Right hindlimb (tissue), 1 donor: Measurements from ENCODE around the gene ACACA.

ENCODE experiments used
- DNase-seq: peaks from one replicate; pipeline ENCODE4 v3.0.0-alpha.2; 2018

Gene ACACA

DNA sequence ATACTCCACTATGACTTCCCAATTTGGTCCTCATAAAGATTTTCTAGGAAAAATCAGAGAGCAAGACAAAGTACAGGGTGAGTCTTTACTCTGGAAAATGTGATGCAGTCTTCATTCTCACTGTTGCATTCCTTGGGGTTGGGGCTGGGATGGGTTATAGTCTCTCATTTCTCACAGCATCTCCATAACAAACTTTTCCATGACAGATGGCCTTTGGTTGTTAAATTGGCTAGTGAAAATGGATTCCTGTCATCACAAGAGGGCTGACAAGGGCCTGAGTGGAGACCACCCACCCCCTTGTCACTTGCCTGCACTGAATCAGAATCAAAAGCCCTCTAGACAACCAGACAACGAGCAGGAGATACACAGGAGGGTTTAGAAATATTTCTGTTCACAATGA lies 283.2 kb downstream of the ACACA start:
- DNase-seq, result peak; percentile 21

DNA sequence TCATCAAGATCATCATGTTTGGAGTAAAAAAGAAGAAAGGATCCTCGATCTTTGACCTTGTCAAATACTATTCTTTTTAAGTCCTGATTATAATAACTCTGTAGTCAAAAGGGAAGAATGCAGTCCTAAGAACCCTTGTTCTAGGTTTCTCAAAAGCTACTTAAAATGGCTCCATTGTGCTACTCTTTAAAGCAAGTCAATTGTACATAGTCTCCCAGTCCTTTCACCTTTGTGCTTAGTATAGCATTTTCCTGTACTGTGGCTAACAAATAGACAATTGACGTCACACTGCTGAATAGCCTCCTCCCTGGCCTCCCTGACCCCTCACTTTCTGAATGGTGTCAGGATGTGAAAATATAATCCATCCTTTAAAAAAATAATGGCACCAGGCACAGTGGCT lies 285.0 kb downstream of the ACACA start:
- no peak for DNase-seq

- no peak for DNase-seq
Observed at GRCh38 chr17:37118366-37119137, 288.1 kb downstream of the ACACA start.

DNA sequence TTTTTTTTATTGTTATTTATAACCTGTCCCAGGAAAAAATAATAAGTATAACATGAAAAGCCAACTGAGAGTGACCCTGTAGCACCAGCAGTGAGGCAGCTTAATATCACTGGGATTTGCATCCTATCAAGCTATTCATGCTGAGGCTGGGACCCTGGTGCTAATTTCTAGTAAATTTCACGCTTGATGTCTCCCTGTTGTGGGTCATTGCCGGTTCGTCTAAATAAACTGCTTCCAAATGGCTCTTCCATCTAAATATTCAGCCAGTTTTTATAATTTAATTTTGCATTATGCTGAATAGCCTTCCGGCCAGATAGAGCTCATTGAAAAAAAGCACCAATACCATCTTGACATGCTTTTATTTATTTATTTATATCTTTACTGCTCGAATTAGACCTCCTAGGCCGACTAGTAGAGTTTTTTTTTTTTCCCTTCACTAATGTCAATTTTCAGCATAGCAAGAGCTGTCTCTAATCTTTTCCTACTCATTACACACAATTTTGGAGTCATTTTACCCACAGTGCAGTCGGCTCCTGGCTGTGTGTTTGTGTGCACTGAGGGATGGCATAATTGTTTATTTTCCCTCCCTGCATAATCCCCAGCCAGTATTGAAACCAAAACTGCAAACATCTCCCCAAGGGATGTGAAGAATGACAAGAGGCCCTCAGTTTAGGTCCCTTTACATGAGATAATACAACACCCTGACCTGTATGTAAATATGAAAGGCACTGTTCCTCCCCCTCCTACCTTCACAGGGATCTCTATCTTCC lies 289.1 kb downstream of the ACACA start:
- no peak for DNase-seq

DNA sequence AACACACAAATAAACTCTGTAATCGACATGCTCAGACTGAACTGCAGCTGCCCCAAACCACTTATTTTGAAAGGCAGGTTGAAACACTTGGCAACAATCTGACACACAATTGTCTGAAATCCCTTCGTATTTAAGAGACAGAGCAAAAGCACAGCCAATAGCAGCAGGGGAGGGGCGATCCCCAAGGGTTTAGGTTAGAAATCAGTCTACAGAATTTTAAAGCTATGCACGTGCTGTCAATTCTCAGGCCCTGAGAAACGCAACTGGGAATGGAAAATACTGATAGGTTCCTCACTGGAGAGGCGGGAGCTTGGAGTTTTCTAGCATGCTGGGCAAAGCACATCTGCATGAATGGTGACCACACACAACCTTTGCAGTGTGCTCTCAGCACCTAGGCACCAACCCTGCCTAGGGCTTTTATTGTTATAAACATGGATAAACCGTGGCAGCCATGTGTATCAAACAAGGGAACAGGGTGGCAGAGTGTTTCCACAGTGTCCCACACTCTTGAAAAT lies 289.9 kb downstream of the ACACA start:
- DNase-seq, result no peak

DNA sequence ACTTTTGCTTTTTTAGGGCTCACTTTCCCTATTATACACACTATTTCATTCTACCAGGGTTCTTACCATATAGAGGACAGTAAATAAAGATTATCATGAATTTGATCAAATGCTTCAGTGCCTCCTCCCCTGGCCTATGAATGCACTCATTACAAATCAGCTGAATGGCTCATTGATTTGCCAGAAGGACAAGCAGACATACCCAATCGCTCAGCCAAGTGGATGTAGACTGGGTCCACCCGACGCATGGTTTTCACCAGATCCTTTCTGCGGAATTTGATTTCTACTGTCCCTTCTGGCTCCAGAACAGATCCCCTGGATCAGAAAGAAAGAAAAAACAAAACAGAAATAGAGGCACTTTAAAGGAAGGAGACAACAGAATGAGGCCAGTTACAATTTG lies 295.3 kb downstream of the ACACA start:
- DNase-seq, result no peak

DNA sequence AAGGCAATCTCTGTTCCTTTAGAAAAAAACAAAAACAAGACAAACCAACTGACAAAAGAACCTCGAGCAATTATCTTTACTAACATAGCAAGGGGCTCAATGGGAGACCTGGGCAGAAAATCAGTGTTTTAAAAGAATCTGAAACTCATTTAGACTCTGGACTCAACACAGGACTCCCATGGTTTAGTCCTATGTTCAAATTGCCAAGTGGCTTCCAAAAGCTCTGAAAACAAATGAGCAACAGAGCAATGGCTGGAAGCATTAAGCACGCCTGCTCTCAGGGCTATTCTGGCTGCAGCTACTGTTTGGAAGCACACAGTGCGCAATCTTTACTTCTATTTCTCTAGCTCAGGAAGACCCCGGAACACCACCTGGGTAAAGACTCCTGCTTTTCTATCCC lies 295.9 kb downstream of the ACACA start:
- no peak for DNase-seq

DNA sequence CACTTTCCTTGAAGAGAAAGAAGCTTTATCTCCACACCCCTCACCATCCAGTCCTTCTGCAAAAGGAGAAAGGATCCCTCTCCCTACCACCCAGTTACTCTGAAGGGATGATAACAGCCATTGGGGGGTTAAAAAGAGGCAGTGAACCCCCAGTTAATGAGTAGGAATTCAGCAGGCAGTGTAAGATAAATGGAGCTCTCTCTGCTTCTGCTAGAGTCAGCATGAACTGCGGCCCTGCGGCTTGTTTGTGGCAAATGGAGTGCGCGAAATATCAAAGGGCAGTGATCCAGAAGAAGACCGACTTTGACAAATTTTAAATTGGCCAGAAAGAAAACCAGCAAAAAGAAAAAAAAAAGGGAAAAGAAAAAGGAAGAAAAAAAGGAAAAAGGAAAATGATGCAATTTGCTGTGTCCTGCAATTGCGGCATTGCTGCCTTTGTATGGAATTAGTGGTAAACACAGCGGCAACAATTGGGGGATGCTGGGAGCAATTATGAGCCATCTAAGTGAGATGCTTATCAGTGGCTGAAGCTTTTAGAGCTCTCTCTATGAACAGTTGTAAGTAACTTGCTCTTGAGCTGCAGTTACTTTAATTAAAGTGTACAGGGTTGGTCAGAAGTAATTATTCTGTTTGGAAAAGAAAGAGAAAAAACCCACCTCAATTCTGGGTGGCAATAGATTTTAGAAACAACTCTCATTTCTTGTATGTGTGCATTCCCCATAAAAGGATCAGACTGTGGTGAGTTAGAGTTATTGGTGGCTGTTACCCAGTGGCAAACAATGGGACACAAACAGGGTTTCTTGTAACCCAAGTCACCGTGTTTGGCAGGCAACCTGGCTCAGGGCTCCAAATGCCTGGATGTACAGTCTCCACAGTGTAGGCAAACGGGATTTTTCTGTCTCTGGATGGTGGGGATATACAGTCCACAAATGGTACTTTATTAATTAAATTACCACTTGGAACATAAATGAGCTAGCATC lies 296.6 kb downstream of the ACACA start:
- DNase-seq, result no peak

DNA sequence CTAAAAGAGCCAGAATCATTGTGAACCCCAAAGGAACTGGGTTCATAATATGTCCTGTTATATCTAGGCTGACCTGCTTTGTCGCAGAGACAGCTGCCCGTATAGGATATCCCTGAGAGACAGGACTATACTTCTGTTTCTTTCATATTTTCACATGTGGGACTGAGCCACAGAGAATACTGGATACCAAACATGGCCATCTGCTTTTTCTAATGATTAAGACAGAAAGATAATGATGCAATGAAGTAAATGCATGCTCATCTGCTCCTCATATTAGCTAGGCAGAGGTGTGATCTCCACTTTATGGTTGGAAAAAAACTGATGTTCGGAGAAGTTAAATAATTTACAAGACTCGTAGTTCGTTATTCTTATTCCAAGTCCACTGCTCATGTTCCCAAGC lies 297.5 kb downstream of the ACACA start:
- DNase-seq, result no peak

DNA sequence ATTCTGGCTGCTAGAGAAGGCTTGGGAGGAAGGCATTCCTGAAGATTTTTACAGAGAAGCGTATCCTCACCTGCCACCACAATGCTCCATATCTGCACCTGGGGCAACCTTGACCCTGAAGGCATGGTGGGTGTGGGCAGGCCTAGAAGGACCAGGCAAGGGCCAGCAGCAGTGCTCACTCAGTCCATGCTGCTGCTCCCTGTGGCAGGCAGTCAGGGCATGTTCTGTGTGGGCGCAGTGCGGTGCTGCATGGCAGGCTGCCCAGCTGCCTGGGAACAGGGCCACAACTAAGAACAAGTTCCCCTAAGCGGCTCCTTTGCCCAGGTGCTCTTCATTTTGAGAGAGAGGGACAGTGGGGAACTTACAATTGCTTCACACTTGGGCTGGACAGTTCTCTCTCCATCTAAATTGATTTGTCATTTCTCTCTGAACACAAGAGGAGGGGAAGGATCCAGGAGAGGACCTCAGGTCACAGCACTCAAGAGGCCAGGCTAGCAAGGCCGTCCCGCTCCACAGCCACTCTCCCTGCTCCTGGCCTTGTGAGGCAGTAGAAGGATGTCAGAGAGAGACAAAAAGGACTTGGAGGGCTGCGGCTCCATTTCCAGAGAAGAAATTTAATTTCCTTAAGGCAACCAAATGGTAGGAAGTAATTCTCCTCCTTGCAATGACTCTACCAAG lies 299.1 kb downstream of the ACACA start:
- peak; percentile 69 for DNase-seq

DNA sequence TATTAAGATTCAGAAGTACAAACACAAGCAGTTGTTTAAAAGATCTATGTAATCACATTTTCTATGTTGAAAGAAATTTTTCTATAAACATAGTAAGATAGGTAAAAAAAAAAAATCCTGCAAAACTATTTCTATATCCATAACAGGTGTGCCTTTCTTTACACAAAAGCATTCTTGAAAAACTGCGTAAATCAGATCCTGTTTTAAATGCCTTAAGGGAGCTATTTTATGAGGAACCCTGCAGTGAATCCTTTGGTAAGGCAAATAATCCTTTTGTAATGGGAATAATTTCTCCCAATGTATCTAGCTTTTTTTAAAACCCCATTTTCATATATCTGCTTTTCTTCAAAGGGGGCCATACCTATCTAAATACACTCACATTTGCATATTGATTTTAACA lies 300.6 kb downstream of the ACACA start:
- no peak for DNase-seq

GRCh38 chr17:37103231-37103630 lies 303.4 kb downstream of the ACACA start:
- DNase-seq, result no peak

- DNase-seq, result no peak
Observed at GRCh38 chr17:37101306-37101705, 305.3 kb downstream of the ACACA start.

GRCh38 chr17:37100231-37100630 lies 306.4 kb downstream of the ACACA start:
- no peak for DNase-seq

DNA sequence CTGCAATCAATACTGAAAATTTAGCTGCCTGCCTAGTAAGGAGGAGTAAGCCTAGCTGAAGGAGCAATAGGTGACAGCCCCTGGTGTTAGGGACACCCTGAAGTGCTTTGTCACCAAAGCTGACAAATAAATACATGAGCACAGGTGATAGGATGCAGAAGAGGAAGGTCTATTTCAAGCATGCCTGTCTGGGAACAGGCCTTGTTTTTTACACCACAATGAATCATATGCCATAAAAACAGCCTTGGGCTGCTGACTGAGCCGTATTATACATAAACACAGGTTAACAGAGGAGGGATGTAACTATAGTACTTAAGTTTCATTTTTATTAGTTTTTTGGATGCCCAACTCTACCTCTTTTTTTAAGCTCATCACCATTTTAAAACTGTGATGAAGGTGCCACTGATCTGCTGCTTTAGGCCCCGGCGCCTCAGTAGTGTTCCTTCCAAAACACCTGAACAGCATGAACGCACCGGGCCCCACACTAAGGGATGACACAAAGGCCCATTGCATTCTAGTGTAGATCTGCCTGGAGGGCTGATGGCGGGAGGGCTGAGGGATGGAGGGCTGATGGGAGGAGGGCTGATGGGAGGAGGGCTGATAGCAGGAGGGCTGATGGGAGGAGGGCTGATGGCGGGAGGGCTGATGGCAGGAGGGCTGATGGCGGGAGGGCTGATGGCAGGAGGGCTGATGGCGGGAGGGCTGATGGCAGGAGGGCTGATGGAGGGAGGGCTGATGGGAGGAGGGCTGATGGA lies 307.5 kb downstream of the ACACA start:
- no peak for DNase-seq

GRCh38 chr17:37098152-37098551 lies 308.5 kb downstream of the ACACA start:
- DNase-seq, result no peak

DNA sequence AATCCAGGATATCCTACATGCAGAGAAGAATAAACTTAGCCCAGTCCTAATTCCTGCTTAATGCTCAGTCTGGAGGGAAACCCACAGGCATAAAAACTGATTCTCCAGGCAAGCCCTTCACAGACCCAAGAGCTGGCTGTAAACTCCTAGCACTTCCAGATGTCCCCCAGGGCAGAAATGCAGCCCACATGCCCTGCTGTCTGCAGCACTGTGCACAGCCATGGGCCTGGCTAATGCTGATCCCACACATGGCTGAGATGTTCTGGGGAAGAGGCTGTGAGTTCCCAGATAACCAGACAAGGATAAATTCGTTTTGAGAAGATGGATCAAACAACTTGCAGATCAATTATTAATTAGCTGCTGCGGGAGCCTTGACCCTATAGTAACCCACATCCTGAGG lies 309.5 kb downstream of the ACACA start:
- no peak for DNase-seq

- no peak for DNase-seq
Observed at GRCh38 chr17:37096071-37096470, 310.6 kb downstream of the ACACA start.

DNA sequence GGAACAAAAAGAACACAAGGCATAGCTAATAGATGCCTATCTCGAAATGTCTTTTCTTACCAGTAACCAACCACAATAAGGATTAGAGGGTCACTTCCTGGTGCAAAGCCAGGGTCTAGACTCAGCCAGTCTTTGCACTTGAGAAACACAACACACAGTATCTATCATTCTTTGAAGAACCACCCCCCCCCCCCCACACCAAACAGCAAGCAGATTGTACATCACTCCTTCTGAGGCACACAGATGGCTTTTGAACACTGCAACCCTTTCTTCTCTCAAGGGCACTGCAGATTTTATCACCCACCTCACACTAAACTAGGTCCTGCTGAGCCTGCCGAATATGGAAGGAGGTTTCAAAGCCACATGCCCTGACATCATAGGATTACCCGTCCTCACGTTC lies 312.2 kb downstream of the ACACA start:
- DNase-seq, result no peak

DNA sequence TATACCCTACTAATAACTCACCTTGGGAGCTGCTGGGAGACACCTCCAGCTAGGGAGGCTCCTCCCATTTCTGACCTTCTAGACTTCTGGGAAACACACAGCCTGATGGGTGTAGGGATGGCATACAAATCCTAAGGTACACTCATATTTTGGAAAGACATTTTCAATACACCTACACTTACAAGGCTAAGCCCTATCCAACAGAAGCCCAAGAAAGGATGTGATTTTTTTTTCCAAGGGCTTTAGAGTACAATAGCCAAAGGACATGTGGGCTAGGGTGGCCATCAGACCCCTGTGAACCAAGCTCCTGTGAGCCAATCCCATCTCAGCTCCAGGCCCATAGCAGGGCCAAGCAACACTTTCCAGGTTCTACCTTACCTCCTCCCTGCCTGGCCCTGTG lies 313.9 kb downstream of the ACACA start:
- no peak for DNase-seq

DNA sequence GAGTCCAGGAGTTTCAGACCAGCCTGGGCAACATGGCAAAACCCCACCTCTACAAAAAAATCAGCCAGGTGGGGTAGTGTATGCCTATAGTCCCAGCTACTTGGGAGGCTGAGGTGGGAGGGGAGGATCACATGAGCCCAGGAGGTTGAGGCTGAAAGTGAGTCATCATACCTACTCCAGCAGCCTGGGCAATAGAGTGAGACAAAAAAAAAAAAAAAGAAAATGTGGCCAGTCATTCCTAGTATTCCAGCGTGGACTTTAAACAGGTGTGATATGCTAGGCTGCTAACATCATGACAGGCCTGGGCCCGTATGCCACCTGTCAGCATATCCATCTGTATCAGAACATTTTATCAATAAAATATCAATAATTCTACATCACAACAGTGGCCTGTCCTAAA lies 314.6 kb downstream of the ACACA start:
- DNase-seq, result no peak

DNA sequence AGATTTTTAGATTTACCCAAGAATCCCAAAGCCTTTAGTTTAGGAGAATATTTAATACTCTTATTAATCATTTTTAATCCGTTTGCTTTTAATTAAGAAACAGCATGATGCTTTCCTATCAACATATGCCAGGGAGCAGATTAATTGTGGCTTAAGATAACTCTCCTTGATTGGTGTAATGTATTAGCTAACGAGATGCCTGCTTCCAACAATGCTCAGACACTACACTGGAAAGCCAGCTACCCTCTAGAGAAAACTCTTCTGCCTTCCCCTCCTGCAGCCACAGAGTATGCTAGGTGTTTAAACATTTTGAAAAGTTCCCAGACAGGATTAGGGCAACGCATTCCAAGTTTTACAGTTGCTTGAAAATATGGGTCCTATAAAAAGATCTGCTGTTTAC lies 315.7 kb downstream of the ACACA start:
- DNase-seq, result no peak
